RWPE2 (cell line): ENCODE data around the gene OLFML2B.

Source experiments
- ATAC-seq: fragments of 200-7000 bp; cut with Tn5 transposase; 3 replicates; pipeline ENCODE4 v1.9.1; 2021; ENCODE audit warnings: low read depth
- DNase-seq: peaks from one replicate; pipeline ENCODE4 v3.0.0-alpha.2; 2020; ENCODE audit warnings: low spot score
- H3K27ac ChIP-seq: fragments of 450-650 bp; 2 replicates; pipeline ENCODE4 v1.5.1; 2017; ENCODE audit warnings: mild to moderate bottlenecking; ENCODE audit not compliant: poor library complexity, severe bottlenecking
- H3K27me3 ChIP-seq: fragments of 250-450 bp; sonication (Bioruptor Pico); 2 replicates; pipeline ENCODE4 v1.5.1; 2021; ENCODE audit warnings: mild to moderate bottlenecking, moderate library complexity; ENCODE audit not compliant: insufficient read depth, poor library complexity, severe bottlenecking
- H3K36me3 ChIP-seq: fragments of 250-450 bp; sonication (Bioruptor Pico); 2 replicates; pipeline ENCODE4 v1.5.1; 2020; ENCODE audit warnings: low read depth, mild to moderate bottlenecking, moderate library complexity
- H3K4me1 ChIP-seq: fragments of 250-450 bp; sonication (Bioruptor Pico); 2 replicates; pipeline ENCODE4 v1.5.1; 2021; ENCODE audit warnings: mild to moderate bottlenecking, moderate library complexity; ENCODE audit not compliant: insufficient read depth, poor library complexity, severe bottlenecking
- H3K4me3 ChIP-seq: fragments of 250-450 bp; sonication (Bioruptor Pico); 2 replicates; pipeline ENCODE4 v1.5.1; 2021; ENCODE audit warnings: mild to moderate bottlenecking, moderate library complexity; ENCODE audit not compliant: severe bottlenecking
- H3K9me3 ChIP-seq: fragments of 250-450 bp; sonication (Bioruptor Pico); 2 replicates; pipeline ENCODE4 v1.5.1; 2021; ENCODE audit warnings: mild to moderate bottlenecking, moderate library complexity; ENCODE audit not compliant: severe bottlenecking
- CTCF ChIP-seq: fragments of 450-650 bp; IDR thresholded peaks from one replicate; pipeline ENCODE4 v1.5.1; 2017; ENCODE audit warnings: mild to moderate bottlenecking, moderate library complexity; ENCODE audit not compliant: poor library complexity, severe bottlenecking

OLFML2B gene

DNA sequence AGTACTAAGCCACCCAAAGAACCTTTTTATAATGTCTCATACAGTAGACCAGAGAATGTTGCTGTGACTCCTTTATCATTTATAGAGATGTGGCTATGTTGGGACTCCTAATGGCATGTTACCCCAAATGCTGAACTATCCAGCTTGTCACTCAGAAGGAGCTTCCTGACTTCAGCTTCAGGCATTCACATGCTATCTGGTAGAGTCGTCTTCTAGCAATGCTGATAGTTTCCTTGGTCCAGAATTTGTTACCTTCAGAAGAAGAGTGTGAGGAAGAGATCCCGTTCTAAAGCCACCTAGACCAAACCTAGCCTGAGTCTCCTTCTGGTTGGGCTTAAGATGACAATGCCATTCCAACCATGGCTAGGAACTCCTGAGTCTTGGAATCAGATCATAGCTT, 68.1 kb downstream of the OLFML2B start:
- DNase-seq (no peak), ATAC-seq (no peak)
- Histone ChIP-seq H3K36me3 (peaks cover 5% of the 10 kb centered on the region; the same call in 1 of the 2 replicates), H3K4me3 (no peak overlapping the region), H3K9me3 (no peaks in the 10 kb centered on the region), H3K4me1 (no peaks in the 10 kb centered on the region), H3K27ac (no peak overlapping the region), H3K27me3 (no peaks in the 10 kb centered on the region)
- no peak for TF ChIP-seq CTCF

DNA sequence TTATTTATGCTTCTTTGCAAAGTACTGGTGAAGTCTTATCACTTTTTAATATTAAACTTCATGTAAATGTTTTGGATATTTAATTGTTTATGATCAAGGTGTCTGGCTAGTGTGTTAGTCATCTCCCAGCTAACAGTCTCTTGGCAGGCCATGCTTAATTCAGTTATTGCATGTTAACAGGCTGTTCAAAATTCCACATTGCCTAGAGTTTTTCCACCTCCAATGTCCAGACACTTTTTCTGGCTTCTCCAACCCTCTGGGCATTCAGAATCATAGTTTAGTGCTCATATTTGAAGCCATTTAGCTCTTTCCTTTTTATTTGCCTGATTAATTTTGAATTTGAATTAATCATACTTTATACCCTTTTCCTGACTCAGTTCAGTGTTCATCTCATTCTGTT, 69.2 kb downstream of the OLFML2B start:
- Histone ChIP-seq H3K27ac (no peak overlapping the region), H3K27me3 (no peaks in the 10 kb centered on the region), H3K4me1 (no peaks in the 10 kb centered on the region), H3K36me3 (peaks cover 5% of the 10 kb centered on the region; the same call in 1 of the 2 replicates), H3K4me3 (no peak overlapping the region), H3K9me3 (no peaks in the 10 kb centered on the region)
- no peak for DNase-seq
- ATAC-seq, result no peak
- TF ChIP-seq CTCF, result no peak

- Histone ChIP-seq H3K9me3 (no peaks in the 10 kb centered on the region), H3K4me1 (no peaks in the 10 kb centered on the region), H3K36me3 (peaks cover 4% of the 10 kb centered on the region; the same call in 1 of the 2 replicates), H3K27ac (no peak overlapping the region), H3K4me3 (no peak overlapping the region), H3K27me3 (no peaks in the 10 kb centered on the region)
- DNase-seq (no peak), ATAC-seq (no peak)
- TF ChIP-seq CTCF, result no peak
These were observed 69.6 kb downstream of the OLFML2B start for GRCh38 chr1:161954050-161954449.

DNA sequence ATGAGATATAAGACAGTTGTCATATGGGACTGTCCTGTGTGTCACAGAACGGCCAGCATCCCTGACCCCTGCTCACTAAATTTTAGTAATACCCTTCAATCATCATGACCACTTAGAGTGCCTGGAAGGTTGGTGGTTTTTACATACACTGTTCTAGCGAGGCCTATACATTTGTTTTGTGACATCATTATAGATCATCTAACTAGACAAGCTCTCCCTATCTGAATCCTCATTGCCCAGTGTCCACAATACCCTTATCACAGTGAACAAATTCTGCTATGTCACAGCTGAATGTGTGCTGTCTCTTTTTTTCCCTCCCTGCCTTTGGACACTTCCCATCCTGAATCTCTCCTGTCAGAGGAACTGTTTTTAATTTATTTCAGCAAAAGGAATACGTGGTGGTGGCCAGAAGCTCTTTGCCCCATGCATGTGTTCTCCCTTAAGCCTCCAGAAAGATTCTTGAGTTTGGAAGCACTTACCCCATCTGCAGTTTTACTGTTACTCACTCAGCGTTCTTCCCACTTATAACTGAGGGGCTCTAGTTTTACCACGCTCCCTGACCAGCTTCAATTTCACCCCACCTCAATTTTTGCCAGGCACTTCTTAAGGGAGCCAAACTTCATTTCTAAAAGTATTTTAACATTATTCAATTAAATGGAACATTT, 70.3 kb downstream of the OLFML2B start:
- H3K9me3 ChIP-seq, result no peaks in the 10 kb centered on the region
- no peaks in the 10 kb centered on the region for H3K36me3 ChIP-seq
- H3K27me3 ChIP-seq, result no peaks in the 10 kb centered on the region
- H3K4me3 ChIP-seq, result no peak overlapping the region
- ATAC-seq, result no peak
- no peak overlapping the region for H3K27ac ChIP-seq
- no peaks in the 10 kb centered on the region for H3K4me1 ChIP-seq
- DNase-seq, result no peak
- TF ChIP-seq CTCF, result no peak

GRCh38 chr1:161952607-161953172, 71.0 kb downstream of the OLFML2B start:
- Histone ChIP-seq H3K4me1 (no peaks in the 10 kb centered on the region), H3K4me3 (no peak overlapping the region), H3K27me3 (no peaks in the 10 kb centered on the region), H3K9me3 (no peaks in the 10 kb centered on the region), H3K27ac (no peak overlapping the region), H3K36me3 (no peaks in the 10 kb centered on the region)
- ATAC-seq, result no peak
- no peak for DNase-seq
- no peak for TF ChIP-seq CTCF
